Measurements from ENCODE around the gene TCFL5.

TCFL5 gene

GRCh38 chr20:62908971-62909791 lies 47.6 kb upstream of the TCFL5 start:
- Histone ChIP-seq H2AFZ (ENCODE audit: low read depth, low read length) (no peak overlapping the region), H3K4me3 (ENCODE audit: low read depth in 1 of 2, low read length in 2 of 2) (no peak overlapping the region), H3K27ac (ENCODE audit: low read length) (no peak overlapping the region), H3K9ac (ENCODE audit: low read depth, low read length) (no peak overlapping the region), H3K4me1 (ENCODE audit: insufficient read depth, low read length) (no peaks in the 10 kb centered on the region), H3K9me3 (ENCODE audit: insufficient read depth, low read length, severe bottlenecking) (no peaks in the 10 kb centered on the region), H3K4me2 (ENCODE audit: insufficient read depth, low read length) (no peak overlapping the region), H3K79me2 (ENCODE audit: insufficient read depth, low read length) (peaks cover 81% of the 10 kb centered on the region), H4K20me1 (ENCODE audit: insufficient read depth, low read length) (peaks cover 85% of the 10 kb centered on the region), H3K36me3 (ENCODE audit: insufficient read depth, low read length) (peaks cover 98% of the 10 kb centered on the region), H3K27me3 (ENCODE audit: insufficient read depth, low read length, poor library complexity) (no peaks in the 10 kb centered on the region)
- DNase-seq (no peak), ATAC-seq (ENCODE audit: insufficient read depth, low read depth) (peak; percentile 35)
- TF ChIP-seq EZH2 (IDR thresholded peaks at IDR 0.05; ENCODE audit: borderline replicate concordance, low read depth, low read length, severe bottlenecking) = no peak
- no peak for TF ChIP-seq CTCF (IDR thresholded peaks at IDR 0.05; ENCODE audit: borderline replicate concordance, extremely low read depth, low read length, poor library complexity, severe bottlenecking)

- Histone ChIP-seq H3K9ac (ENCODE audit: low read depth, low read length) (no peak overlapping the region), H4K20me1 (ENCODE audit: insufficient read depth, low read length) (peaks cover 82% of the 10 kb centered on the region), H3K27me3 (ENCODE audit: insufficient read depth, low read length, poor library complexity) (no peaks in the 10 kb centered on the region), H3K4me2 (ENCODE audit: insufficient read depth, low read length) (no peak overlapping the region), H3K79me2 (ENCODE audit: insufficient read depth, low read length) (peaks cover 66% of the 10 kb centered on the region), H3K4me3 (ENCODE audit: low read depth in 1 of 2, low read length in 2 of 2) (no peak overlapping the region), H3K27ac (ENCODE audit: low read length) (no peak overlapping the region), H3K4me1 (ENCODE audit: insufficient read depth, low read length) (no peaks in the 10 kb centered on the region), H2AFZ (ENCODE audit: low read depth, low read length) (no peak overlapping the region), H3K9me3 (ENCODE audit: insufficient read depth, low read length, severe bottlenecking) (no peaks in the 10 kb centered on the region), H3K36me3 (ENCODE audit: insufficient read depth, low read length) (peaks cover 99% of the 10 kb centered on the region)
- DNase-seq = peak; percentile 50
- ATAC-seq (ENCODE audit: insufficient read depth, low read depth) = peak; percentile 73; the same call in 2 of the 3 replicates
- peak; percentile 76 for TF ChIP-seq CTCF (IDR thresholded peaks at IDR 0.05; ENCODE audit: borderline replicate concordance, extremely low read depth, low read length, poor library complexity, severe bottlenecking)
- TF ChIP-seq EZH2 (IDR thresholded peaks at IDR 0.05; ENCODE audit: borderline replicate concordance, low read depth, low read length, severe bottlenecking) = no peak
Observed at GRCh38 chr20:62907384-62908317, 46.0 kb upstream of the TCFL5 start.

GRCh38 chr20:62906647-62907375 lies 45.2 kb upstream of the TCFL5 start:
- Histone ChIP-seq H3K27me3 (ENCODE audit: insufficient read depth, low read length, poor library complexity) (no peaks in the 10 kb centered on the region), H3K4me3 (ENCODE audit: low read depth in 1 of 2, low read length in 2 of 2) (no peak overlapping the region), H3K4me1 (ENCODE audit: insufficient read depth, low read length) (no peaks in the 10 kb centered on the region), H4K20me1 (ENCODE audit: insufficient read depth, low read length) (peaks cover 77% of the 10 kb centered on the region), H2AFZ (ENCODE audit: low read depth, low read length) (no peak overlapping the region), H3K9me3 (ENCODE audit: insufficient read depth, low read length, severe bottlenecking) (no peaks in the 10 kb centered on the region), H3K36me3 (ENCODE audit: insufficient read depth, low read length) (peaks cover 100% of the 10 kb centered on the region), H3K79me2 (ENCODE audit: insufficient read depth, low read length) (peaks cover 57% of the 10 kb centered on the region), H3K27ac (ENCODE audit: low read length) (no peak overlapping the region), H3K9ac (ENCODE audit: low read depth, low read length) (no peak overlapping the region), H3K4me2 (ENCODE audit: insufficient read depth, low read length) (no peak overlapping the region)
- ATAC-seq (ENCODE audit: insufficient read depth, low read depth) (no peak), DNase-seq (no peak)
- TF ChIP-seq CTCF (IDR thresholded peaks at IDR 0.05; ENCODE audit: borderline replicate concordance, extremely low read depth, low read length, poor library complexity, severe bottlenecking) (no peak), EZH2 (IDR thresholded peaks at IDR 0.05; ENCODE audit: borderline replicate concordance, low read depth, low read length, severe bottlenecking) (no peak)

All from DND-41 (cell line).